Upper lobe of right lung (tissue), 1 donor: ENCODE data around the gene RTEL1. TPM values are rescaled to one million over a fixed set of nuclear protein-coding genes. Genes with fewer than 3 reads are reported as not detected.

Experiments
- ATAC-seq: fragments of 200-7000 bp; cut with Tn5 transposase; one replicate; pipeline ENCODE4 v1.9.1; 2020; ENCODE audit warnings: mild to moderate bottlenecking, moderate library complexity
- DNase-seq: peaks from one replicate; pipeline ENCODE4 v3.0.0-alpha.2; 2020
- H3K27ac ChIP-seq: fragments of 200-600 bp; one replicate; pipeline ENCODE4 v1.8.0; 2022
- H3K27me3 ChIP-seq: fragments of 200-600 bp; one replicate; pipeline ENCODE4 v1.8.0; 2022; ENCODE audit warnings: mild to moderate bottlenecking
- H3K36me3 ChIP-seq: fragments of 200-600 bp; one replicate; pipeline ENCODE4 v1.8.0; 2022
- H3K4me1 ChIP-seq: fragments of 200-600 bp; one replicate; pipeline ENCODE4 v1.8.0; 2022
- H3K4me3 ChIP-seq: fragments of 200-600 bp; one replicate; pipeline ENCODE4 v1.8.0; 2022; ENCODE audit warnings: mild to moderate bottlenecking
- H3K9me3 ChIP-seq: fragments of 200-600 bp; one replicate; pipeline ENCODE4 v1.8.0; 2022
- CTCF ChIP-seq: fragments of 200-600 bp; IDR thresholded peaks from one replicate; pipeline ENCODE4 v1.8.0; 2022; ENCODE audit warnings: antibody characterized with exemption
- intact Hi-C: fragments of 100-400 bp; cut with DNase I; formaldehyde crosslinking; loops from one replicate; pipeline ENCODE4 v1.11.0; 2022
- long read RNA-seq: library from polyadenylated mRNA; unstranded; transcript quantifications from one replicate; pipeline ENCODE4 v2.0.0, GENCODE V29; 2021
- total RNA-seq: library from RNA; stranded (reverse); fragmentation: NEBNext Ultra II Directional; extraction: Animal tissue kit (Norgen Biotek cat#: 25700); gene quantifications from one replicate; pipeline ENCODE4 v1.2.1, GENCODE V29; 2021
- donor health status: DM: no; HTN: yes; CAD: no; lungs with severe emphysema.

The RTEL1 gene, protein sequence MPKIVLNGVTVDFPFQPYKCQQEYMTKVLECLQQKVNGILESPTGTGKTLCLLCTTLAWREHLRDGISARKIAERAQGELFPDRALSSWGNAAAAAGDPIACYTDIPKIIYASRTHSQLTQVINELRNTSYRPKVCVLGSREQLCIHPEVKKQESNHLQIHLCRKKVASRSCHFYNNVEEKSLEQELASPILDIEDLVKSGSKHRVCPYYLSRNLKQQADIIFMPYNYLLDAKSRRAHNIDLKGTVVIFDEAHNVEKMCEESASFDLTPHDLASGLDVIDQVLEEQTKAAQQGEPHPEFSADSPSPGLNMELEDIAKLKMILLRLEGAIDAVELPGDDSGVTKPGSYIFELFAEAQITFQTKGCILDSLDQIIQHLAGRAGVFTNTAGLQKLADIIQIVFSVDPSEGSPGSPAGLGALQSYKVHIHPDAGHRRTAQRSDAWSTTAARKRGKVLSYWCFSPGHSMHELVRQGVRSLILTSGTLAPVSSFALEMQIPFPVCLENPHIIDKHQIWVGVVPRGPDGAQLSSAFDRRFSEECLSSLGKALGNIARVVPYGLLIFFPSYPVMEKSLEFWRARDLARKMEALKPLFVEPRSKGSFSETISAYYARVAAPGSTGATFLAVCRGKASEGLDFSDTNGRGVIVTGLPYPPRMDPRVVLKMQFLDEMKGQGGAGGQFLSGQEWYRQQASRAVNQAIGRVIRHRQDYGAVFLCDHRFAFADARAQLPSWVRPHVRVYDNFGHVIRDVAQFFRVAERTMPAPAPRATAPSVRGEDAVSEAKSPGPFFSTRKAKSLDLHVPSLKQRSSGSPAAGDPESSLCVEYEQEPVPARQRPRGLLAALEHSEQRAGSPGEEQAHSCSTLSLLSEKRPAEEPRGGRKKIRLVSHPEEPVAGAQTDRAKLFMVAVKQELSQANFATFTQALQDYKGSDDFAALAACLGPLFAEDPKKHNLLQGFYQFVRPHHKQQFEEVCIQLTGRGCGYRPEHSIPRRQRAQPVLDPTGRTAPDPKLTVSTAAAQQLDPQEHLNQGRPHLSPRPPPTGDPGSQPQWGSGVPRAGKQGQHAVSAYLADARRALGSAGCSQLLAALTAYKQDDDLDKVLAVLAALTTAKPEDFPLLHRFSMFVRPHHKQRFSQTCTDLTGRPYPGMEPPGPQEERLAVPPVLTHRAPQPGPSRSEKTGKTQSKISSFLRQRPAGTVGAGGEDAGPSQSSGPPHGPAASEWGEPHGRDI (N-terminal part only)
- total RNA-seq, result 26.7 TPM
- long read RNA-seq, full-length matches to known transcripts, result 1 of 15 reads
- long read RNA-seq, partial matches to known transcripts, result 11 of 15 reads
- long read RNA-seq, other reads (novel, unspliced or antisense), result 3 of 15 reads

DNA sequence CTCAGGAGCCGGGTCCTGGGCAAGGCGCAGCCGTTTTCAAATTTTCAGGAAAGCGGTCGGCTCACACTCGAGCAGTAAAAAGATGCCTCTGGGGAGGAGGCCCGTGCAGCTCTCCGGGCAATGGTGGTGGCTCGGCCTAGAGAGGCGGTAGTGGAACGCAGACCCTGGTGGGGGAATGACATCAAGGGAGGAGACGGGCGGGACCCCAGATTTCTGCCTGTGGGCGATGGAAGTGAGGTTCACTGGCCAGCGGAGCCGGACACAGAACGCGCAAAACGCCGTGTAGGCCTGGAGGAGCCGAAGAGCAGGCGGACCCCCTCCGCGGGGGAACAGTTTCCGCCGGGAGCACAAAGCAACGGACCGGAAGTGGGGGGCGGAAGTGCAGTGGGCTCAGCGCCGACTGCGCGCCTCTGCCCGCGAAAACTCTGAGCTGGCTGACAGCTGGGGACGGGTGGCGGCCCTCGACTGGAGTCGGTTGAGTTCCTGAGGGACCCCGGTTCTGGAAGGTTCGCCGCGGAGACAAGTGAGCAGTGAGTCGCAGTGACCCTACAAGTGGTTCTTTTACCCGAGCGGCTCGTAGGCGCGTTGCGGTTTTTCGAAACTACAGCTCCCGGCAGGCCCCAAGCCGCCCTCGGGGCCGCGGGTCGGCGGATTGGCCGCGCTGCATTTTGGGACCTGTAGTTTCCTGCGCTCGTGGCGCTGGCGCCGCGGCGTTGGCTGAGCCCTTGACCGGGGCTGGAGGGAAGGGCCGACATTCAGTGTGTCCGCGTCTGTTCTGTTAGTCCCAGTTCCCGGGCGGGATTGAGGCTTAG, at the start of gene RTEL1:
TSS of gene RTEL1 (plus strand) at position 376 of the 812 bp plus-strand sequence. CDS start 1,091 bp downstream, outside the sequence.
- Histone ChIP-seq H3K4me1 (peaks cover 18% of the 10 kb centered on the region), H3K27me3 (no peaks in the 10 kb centered on the region), H3K4me3 (peak within 1 kb of the TSS; percentile 92), H3K36me3 (peaks cover 22% of the 10 kb centered on the region), H3K27ac (peak within 1 kb of the TSS; percentile 89), H3K9me3 (no peaks in the 10 kb centered on the region)
- ATAC-seq, result peak; percentile 95
- TF ChIP-seq CTCF, result no peak
- peak; percentile 96 for DNase-seq
- intact Hi-C loops, result no loop called here

DNA sequence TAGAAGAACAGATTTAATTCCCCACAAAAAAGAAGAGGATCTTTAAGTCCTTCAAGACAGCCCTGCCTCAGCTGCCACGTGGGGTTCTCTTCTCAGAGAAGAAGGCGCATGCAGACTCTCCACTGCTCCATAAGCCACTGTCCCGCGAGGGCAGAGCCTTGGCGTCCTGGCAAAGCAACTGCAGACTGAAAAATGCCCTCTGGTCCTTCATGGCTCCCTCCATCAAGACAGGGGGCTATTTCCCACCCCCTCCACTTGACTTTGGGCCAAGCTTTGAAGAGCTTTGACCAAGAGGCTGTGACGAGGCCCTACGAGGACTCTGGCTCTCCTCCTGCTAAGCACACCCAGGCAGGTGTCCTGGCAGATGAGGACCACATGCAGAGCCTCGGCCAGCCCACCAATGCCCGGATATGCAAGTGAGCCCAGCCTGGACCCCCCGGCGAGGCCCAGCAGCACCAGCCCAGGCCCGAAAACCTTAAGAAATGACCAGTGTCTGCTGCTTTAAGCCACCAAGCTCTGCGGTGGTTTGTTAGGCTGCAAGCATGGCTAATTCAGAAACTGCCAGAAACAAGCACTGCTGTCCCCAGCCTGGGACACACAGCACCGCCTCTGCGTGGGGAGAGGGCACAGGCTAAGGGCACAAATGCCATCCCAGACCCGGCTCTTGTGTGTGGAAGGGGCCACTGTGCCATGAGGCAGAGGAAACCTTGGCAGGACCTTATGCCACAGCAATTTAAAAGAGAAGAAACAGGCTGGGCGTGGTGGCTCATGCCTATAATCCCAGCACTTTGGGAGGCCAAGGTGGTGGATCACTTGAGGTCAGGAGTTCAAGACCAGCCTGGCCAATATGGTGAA, 47.3 kb upstream of the RTEL1 start:
- Histone ChIP-seq H3K4me1 (no peaks in the 10 kb centered on the region), H3K9me3 (no peaks in the 10 kb centered on the region), H3K4me3 (no peak overlapping the region), H3K27ac (no peak overlapping the region), H3K36me3 (peaks cover 9% of the 10 kb centered on the region), H3K27me3 (no peaks in the 10 kb centered on the region)
- ATAC-seq (no peak), DNase-seq (no peak)
- no peak for TF ChIP-seq CTCF
- intact Hi-C loops, result no loop called here

DNA sequence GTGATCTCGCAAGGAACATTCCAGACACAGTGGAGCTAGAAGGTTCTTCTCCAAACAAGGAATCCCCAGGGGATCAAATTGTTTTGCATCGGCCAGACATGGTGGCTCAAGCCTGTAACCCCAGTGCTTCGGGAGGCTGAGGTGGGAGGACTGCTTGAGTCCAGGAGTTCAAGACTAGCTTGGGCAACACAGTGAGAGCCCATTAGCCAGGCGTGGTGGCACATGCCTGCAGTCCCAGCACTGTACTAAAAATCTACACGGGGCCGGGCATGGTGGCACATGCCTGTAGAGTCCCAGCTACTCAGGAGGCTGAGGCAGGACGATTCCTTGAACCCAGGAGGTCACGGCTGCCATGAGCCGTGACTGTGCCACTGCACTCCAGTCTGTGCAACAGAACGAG, 46.5 kb upstream of the RTEL1 start:
- Histone ChIP-seq H3K27me3 (no peaks in the 10 kb centered on the region), H3K4me1 (no peaks in the 10 kb centered on the region), H3K36me3 (peaks cover 17% of the 10 kb centered on the region), H3K4me3 (no peak overlapping the region), H3K9me3 (no peaks in the 10 kb centered on the region), H3K27ac (no peak overlapping the region)
- ATAC-seq (no peak), DNase-seq (no peak)
- intact Hi-C loops, result no loop called here
- TF ChIP-seq CTCF, result no peak

GRCh38 chr20:63612276-63612931, 45.7 kb upstream of the RTEL1 start:
- H3K36me3 ChIP-seq, result peaks cover 25% of the 10 kb centered on the region
- H3K4me3 ChIP-seq, result no peak overlapping the region
- TF ChIP-seq CTCF, result no peak
- DNase-seq, result peak; percentile 76
- no peaks in the 10 kb centered on the region for H3K9me3 ChIP-seq
- H3K27ac ChIP-seq, result no peak overlapping the region
- no peaks in the 10 kb centered on the region for H3K27me3 ChIP-seq
- no peaks in the 10 kb centered on the region for H3K4me1 ChIP-seq
- ATAC-seq, result peak; percentile 88
- intact Hi-C loops, result no loop called here
